HG02623 (cell line): ENCODE measurements around the gene RSAD1.
"Not testable (repeated sequence)": the region's sequence is repeated elsewhere in the genome, so short reads cannot be mapped to it uniquely, and the experiment has no call there.

ENCODE experiments used
- ATAC-seq: cut with Tn5 transposase; IDR thresholded peaks from one replicate; pipeline ENCODE4 v1.9.1; 2021; ENCODE audit warnings: moderate library complexity; ENCODE audit not compliant: unreplicated experiment

The RSAD1 gene

DNA sequence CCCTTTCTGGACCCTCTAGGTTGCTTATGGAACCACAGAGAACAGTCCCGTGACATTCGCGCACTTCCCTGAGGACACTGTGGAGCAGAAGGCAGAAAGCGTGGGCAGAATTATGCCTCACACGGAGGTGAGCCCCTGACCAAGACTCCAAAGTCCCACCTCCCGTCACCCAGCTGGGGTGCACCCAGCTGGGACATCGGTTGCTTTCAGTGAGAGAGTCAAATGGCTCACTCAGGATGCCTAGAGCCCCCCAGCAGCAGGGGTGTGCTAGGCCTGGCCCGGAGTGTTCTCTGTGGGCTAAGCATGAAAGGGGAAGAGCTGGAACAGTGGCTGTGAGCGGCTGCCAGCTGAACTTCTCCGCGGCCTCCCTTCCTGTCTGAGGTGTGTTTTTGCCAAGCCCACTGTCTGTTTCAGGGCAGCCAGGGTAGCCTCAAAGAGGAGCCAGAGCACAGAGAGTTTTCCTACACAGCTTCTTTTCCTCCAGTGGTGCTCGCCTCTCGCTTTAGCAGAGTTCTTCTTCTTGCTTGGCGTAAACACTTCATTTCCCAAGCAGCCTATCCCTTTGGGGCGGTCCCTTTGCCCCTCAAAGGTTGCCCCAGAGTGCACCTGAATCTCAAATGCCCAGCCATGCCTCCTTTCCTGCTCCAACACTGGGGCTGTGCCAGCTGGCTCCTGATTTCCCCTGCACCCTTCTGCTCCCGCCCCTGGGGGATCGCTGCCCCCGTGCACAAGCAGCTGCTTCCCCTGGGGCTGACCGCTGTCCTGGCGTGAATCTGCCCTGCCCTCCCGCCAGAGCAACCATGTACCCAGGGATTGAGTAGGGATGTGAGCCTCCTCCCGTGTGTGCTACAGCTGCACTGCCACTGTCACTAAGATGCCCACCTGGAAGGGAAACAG is 7.4 kb upstream of the RSAD1 start:
- ATAC-seq = no peak

DNA sequence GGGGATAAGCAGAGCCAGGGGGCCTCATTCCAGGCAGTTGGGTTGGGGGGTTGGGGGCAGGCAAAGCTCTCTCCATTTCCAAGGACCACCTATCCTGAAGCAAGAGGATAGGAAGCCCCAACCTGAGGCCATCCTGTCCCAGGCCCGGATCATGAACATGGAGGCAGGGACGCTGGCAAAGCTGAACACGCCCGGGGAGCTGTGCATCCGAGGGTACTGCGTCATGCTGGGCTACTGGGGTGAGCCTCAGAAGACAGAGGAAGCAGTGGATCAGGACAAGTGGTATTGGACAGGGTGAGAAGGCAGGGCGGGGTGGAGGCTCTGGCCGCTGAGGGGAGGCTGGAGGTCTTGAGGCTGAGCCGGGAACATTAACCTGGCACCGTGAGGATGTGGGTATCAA is 6.4 kb upstream of the RSAD1 start:
- no peak for ATAC-seq

DNA sequence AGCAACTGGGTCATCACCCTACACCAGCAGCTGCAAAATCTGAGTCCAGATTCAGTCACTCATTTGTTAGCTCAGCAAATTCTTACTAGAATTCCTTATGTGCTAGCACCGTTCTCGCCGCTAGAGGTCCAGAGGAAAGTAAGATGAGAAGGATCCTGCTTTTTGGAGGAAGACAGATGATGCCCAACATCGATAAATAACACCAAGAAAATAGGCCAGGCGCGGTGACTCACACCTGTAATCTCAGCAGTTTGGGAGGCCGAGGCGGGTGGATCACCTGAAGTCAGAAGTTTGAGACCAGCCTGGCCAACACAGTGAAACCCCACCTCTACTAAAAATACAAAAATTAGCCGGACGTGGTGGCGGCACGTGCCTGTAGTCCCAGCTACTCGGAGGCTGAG is 5.9 kb upstream of the RSAD1 start:
- not testable (repeated sequence) for ATAC-seq

- ATAC-seq = no peak
Measured at GRCh38 chr17:50473901-50474300, 4.8 kb upstream of the RSAD1 start.

- ATAC-seq = no peak
Measured at GRCh38 chr17:50474523-50474922, 4.1 kb upstream of the RSAD1 start.

DNA sequence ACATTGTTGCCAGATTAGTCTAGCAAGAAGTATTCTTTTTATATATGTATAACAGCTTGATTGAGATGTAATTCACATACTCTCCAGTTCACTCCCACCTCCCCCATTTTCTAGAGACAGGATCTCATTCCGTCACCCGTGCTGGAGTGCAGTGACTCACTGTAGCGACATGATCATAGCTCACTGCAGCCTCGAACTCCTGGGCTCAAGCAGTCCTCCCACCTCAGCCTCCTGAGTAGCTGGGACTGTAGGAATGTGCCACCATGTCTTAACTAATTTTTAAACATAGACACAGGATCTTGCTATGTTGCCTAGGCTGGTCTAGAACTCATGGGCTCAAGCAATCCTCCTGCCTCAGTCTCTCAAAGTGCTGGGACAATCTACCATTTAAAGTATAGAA is 3.3 kb upstream of the RSAD1 start:
- ATAC-seq = no peak

DNA sequence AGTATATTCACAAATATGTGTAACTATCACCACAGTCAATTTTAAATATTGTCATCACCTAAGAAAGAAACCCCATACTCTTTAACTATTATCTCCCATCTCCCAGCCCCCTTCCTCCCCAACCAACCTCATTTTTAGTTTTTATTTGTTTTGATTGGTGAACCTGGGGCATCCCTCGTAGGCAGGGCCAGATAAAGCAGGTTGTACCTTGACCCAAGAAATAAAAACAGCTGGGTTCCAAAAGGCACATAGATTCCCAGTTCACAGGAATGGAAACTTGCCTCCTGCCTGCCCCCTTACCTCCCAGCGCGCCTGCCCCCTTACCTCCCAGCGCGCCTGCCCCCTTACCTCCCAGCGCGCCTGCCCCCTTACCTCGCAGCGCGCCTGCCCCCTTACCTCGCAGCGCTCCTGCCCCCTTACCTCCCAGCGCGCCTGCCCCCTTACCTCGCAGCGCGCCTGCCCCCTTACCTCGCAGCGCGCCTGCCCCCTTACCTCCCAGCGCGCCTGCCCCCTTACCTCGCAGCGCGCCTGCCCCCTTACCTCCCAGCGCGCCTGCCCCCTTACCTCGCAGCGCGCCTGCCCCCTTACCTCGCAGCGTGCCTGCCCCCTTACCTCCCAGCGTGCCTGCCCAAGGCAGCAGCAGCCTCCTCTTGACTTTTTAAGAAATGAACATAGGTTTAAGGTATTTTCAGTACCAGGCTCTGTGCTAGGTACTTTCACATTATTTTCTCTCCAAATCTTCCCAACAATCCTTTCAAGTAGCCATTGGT is 2.7 kb upstream of the RSAD1 start:
- not testable (repeated sequence) for ATAC-seq

DNA sequence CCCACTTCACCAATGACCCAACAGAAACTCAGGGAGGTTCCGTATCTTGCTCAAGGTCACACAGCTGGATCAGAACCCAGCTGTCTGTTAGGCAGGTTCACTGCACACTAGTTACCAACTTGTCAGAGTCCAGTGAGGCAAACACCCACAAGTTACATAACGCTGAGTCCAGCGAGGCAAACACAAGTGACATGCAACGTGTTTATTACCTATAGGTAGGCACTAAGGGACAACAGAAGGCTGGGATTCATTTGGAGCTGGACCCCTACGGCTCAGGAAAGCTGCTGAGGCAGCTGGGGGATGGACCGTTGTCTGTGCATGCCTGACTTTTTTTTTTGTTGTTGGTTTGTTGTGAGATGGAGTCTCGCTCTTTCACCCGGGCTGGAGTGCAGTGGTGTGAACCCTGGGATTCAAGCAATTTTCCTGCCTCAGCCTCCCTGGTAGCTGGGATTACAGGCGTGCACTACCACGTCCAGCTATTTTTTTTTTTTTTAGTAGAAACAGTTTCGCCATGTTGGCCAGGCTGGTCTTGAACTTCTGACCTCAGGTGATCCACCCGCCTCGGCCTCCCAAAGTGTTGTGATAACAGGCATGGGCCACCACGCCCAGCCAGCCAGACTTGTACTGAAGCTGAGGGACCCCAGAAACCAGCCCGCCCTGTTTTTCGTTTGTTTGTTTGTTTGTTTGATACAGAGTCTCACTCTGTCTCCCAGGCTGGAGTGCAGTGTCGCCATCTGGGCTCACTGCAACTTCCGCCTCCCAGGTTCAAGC is 1.9 kb upstream of the RSAD1 start:
- no peak for ATAC-seq

DNA sequence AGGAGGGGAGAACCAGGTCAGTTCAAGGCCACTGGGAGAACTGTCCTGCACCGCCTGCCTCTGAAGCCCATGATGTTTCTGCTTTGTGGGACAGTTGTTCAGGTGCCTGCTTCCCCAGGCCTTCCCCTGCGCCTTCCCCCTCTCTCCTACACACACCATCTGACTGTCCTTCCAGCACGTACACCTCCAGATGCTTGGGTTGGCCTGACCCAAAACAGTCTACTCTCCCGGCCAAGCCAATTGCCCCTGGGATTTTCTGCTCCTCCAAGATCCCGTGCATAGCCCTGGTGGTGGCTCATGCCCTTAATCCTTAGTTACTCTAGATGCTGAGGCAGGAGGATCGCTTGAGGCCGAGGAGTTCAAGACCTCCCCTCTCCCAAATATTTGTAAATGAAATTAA is 684 bp upstream of the RSAD1 start:
- ATAC-seq = no peak

GRCh38 chr17:50479522-50480141 is 972 bp downstream of the RSAD1 start:
- ATAC-seq = no peak

DNA sequence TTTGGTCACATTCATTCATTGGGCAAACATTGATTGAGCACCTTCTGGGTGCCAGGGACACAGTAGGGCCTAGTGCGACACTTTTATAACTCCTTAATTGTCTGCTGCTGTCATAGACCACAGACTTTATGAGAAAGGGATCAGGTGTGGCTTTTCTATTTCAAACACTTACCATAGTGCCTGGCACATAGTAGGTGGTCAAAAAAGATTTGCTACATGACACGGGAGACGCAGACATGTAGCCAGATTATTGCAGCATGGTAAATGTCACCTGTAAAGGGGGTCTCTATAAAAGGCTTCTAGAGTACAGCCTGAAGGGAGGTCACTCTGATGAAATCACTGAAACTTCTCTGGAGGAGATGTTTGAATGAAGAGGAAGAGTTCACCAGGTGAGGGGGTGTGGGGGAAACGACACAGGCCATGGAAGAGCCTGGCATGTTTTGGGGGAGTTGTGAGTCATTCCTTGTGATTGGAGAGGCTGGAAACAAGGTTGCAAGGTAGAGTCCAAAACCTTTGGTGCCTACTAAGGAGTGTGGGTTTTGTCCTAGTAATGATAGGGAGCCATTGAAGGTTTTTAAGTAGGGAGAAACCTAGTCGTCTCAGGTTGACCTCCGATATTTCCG is 1.6 kb downstream of the RSAD1 start:
- no peak for ATAC-seq

DNA sequence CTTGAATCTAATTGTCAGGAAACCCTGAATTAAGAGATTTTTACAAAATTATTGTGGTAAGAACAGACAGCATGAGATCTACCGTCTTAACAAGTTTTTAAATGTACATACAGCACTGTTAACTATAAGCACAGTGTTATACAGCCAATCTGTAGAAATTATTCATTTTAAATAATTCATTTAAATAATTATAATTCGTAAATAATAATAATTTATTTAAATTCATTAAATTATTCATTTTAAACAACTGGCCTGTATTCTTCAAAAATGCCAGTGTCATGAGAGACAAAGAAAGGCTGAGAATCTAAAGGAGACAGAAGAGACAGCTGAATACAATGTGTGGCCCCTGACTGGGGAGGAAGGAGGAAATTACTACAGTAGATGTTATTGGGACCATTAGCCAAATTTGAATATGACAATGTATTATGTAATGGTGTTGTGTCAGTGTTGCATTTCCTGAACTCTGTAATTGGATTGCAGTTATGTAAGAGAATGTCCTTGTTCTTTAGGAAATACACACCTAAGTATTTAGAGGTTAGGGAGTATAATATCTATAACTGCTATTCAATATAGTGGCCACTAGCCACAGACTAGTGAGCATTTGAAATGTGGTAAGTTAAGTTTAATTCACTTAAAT is 2.3 kb downstream of the RSAD1 start:
- ATAC-seq = no peak

DNA sequence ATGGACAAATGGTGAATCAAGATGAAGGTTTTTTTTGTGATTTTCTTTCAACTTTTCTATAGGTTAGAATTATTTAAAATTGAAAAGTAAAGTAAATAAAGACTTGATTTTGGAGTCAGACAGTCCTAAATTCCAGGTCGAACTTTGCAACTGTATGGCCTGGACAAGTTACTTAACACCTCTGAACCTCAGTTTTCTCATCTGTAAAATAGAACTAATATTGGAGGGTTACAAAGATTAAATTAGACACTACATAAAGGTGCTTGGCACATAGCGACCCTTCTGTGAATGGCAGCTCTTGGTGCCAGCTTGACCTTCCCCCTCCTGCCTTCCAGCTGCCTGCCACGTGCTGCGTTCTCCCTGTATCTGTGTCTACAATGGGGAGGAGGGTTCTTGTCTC is 3.0 kb downstream of the RSAD1 start:
- ATAC-seq = no peak

DNA sequence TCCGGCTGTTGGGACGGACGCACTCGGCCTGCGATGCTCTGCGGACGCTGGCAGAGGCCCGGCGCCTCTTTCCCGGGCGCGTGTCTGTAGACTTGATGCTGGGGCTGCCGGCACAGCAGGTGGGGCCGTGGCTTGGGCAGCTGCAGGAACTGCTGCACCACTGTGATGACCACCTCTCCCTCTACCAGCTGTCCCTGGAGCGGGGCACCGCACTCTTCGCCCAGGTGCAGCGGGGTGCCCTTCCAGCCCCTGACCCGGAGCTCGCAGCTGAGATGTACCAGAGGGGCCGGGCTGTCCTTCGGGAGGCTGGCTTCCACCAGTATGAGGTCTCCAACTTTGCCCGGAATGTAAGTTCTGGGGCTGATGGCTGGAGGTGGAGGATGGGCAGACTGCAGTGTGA is 3.5 kb downstream of the RSAD1 start:
- no peak for ATAC-seq

DNA sequence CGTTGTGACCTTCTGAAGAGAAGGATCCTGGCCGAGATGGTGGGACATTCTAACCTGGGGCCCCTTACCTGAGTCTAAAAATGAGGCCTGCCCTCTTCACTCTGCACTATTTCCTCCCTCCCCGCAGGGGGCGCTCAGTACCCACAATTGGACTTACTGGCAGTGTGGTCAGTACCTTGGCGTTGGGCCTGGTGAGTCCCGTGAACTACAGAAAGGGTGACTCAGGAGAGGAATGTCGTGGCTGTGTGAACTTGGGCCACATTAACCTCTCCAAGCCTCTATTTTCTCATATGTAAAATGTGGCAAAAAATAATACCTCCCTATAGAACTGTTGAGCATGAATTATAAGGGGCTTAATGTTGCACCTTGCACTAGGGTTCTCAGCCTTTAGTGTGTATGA is 3.9 kb downstream of the RSAD1 start:
- no peak for ATAC-seq

GRCh38 chr17:50483266-50483665 is 4.6 kb downstream of the RSAD1 start:
- no peak for ATAC-seq

- ATAC-seq = no peak
Measured at GRCh38 chr17:50484386-50485155, 5.9 kb downstream of the RSAD1 start.

- no peak for ATAC-seq
Measured at GRCh38 chr17:50487213-50488096, 8.8 kb downstream of the RSAD1 start.
